Coronary artery (tissue), 2 donors: ENCODE measurements around the gene ZNF521.

Experiments
- DNase-seq: peaks from one replicate; pipeline ENCODE4 v3.0.0-alpha.2; 2017; ENCODE audit warnings: low spot score
- H3K27ac ChIP-seq, 2 donors: fragments of 200-600 bp; sonication (generic); one replicate each; pipeline ENCODE4 v1.5.1; 2016 to 2019
- H3K4me3 ChIP-seq: fragments of 200-600 bp; sonication (generic); 2 replicates; pipeline ENCODE4 v1.5.1; 2016; ENCODE audit warnings: mild to moderate bottlenecking, moderate library complexity
- TF ChIP-seq, protein P1 (sequence below): fragments of 200-600 bp; sonication (generic); IDR thresholded peaks from one replicate; pipeline ENCODE4 v1.5.1; 2019; ENCODE audit warnings: antibody characterized with exemption

ZNF521 gene

DNA sequence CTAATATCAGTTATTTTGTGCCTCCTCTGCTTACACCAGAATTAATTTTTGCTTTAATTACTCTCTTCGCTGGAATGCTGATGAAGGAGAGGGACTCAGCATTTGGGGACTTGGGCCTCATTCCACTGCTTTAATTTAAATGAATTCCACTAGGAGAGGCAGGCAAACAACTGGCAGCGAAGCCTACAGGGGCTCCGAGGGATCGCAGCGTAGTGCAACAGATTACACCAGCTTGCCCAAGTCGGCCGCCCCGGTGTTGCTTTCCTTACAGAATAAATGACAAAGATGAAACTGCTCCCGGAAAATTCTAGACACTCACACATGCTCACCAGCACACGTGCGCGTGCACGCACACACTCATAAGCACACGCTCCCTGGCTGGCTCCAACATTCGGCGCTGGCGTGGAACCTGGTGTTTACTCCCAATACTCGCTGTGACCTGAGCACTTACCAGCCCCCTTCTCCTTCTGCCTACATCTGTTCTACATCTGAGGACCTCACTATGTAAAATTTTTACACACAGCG lies 175.4 kb downstream of the ZNF521 start:
- Histone ChIP-seq H3K4me3 (no peak overlapping the region), H3K27ac (no peak overlapping the region)
- TF ChIP-seq, protein P1, sequence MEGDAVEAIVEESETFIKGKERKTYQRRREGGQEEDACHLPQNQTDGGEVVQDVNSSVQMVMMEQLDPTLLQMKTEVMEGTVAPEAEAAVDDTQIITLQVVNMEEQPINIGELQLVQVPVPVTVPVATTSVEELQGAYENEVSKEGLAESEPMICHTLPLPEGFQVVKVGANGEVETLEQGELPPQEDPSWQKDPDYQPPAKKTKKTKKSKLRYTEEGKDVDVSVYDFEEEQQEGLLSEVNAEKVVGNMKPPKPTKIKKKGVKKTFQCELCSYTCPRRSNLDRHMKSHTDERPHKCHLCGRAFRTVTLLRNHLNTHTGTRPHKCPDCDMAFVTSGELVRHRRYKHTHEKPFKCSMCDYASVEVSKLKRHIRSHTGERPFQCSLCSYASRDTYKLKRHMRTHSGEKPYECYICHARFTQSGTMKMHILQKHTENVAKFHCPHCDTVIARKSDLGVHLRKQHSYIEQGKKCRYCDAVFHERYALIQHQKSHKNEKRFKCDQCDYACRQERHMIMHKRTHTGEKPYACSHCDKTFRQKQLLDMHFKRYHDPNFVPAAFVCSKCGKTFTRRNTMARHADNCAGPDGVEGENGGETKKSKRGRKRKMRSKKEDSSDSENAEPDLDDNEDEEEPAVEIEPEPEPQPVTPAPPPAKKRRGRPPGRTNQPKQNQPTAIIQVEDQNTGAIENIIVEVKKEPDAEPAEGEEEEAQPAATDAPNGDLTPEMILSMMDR: no peak
- DNase-seq: no peak

DNA sequence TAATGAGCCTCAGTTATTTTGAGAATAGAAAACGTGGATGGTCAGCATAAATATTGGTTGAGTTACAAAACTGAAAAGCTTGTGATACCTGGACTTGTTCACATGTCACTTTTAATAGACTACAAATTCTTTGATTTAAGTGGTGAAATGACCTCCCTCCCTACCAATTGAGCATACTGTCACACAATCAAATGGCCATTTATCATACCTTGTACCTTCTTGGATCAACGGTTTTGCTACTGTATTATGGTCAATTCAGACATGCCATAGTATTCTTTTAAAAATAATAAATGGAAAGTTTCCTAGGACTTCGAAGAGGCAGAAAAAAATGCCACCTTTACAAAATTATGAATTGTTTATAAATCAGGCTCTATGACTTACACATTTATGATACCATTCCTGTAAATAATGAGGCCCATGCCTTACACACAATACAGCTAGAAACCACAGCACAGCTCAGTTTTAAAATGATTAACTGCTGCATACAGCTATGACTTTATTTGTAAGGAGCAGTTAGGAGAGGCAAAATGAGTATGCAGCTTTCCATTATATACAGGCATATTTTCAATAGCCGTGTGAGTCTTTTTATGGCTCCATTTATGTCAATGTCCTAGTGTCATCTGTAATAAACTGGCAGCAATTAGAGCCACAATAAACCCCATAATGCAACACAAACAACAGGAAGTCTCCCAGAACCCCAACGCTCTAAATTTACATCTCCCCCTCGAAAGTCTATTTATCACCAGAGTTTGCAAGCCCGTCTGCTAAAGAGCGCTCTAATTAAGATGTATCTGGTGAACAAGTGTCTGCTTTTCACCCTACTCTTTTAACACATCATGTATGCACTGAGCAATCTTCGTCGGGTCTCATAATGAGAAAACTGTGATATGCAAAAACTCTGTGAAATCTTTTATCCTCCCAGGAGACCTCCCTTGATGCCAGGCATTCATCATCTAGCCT lies 176.1 kb downstream of the ZNF521 start:
- no peak for DNase-seq
- Histone ChIP-seq H3K27ac (no peak overlapping the region), H3K4me3 (no peak overlapping the region)
- TF ChIP-seq, protein P1: no peak

DNA sequence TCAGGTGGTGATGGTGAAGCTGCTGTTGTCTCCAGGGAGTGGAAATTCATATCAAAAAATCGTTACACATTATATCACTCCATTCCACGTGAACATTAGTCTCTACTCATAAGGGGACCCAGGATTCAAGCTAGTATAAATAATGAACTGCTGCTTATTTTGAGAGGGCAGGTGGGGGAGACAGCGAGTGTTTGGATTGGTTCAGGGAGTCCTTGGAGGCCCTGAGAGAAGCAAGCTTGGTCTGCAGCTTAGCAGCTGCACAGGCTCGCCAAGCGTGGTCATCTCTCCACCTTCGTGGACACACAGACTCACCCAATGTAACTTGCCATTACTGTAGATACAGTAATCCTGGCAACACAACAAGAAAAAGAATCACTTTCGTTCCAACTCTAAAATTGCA lies 177.6 kb downstream of the ZNF521 start:
- H3K27ac ChIP-seq: no peak overlapping the region
- DNase-seq: no peak
- no peak overlapping the region for H3K4me3 ChIP-seq
- TF ChIP-seq, protein P1: no peak

DNA sequence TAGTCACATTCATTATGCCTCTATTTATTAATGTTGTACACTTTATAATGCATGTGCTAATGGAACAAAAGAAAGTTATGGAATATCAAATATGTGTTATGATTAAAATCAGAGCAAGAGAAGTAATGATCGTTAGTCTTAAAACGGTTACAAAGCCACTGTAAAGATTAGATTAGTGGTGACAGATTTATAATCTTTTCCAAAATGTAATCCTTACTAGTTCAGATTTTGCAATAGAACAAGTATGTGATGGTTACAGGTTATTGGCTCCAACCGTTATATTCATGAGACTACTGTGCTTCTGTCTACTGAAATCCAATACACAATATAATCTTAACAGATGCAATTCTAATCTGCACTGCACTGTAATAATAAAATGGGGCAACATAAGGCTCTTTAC lies 180.6 kb downstream of the ZNF521 start:
- DNase-seq: no peak
- TF ChIP-seq, protein P1: no peak
- Histone ChIP-seq H3K27ac (no peak overlapping the region), H3K4me3 (no peak overlapping the region)

DNA sequence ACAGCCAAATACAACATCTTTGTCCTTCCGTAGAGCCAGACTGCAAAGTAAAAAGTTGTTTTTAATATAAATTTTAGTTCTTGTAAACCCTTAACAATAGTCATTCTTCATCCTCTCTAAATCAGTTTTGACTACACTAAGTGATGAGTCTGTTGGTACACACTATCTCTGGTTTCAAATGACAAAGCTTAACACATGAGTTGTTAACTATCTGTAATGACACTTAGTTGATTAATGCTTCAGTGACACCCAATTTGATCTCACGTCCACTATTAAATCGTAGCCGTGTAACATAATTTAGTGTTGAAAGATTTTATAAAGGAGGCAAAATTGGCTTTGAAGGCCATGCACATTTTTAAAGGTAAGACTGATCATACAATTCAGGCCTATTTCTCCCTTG lies 181.6 kb downstream of the ZNF521 start:
- no peak for DNase-seq
- no peak overlapping the region for H3K27ac ChIP-seq

DNA sequence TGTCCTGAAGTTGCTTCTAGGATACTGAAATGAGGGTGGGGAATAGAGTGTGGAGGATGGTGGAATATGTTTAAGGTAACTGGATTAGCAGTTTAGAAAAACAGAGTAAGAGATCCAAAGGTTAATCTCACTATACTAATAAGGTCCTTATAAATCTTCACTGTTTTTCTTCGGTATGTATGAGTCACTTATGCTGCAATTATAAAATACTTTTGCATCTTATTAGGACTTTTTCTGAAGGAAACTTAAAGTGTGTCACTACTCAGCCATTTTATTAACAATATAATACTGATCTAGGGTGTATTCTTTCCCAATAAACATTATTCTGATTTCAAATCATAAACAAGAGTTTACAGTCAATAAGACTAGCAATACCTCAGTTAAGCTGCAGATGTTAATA lies 182.3 kb downstream of the ZNF521 start:
- TF ChIP-seq, protein P1: no peak
- no peak overlapping the region for H3K4me3 ChIP-seq
- H3K27ac ChIP-seq: no peak overlapping the region
- DNase-seq: no peak

More for the DNA sequence above, 181.6 kb downstream of the ZNF521 start:
- no peak overlapping the region for H3K4me3 ChIP-seq
- TF ChIP-seq, protein P1: no peak
